ENCODE measurements around the gene SPSB4. TPM values are rescaled to one million over a fixed set of nuclear protein-coding genes. Genes with fewer than 3 reads are reported as not detected.

Gene SPSB4
- total and polyA plus RNA-seq, 7 donors, result 0.10 to 1.4 (median 0.44) TPM; not detected in 1

DNA sequence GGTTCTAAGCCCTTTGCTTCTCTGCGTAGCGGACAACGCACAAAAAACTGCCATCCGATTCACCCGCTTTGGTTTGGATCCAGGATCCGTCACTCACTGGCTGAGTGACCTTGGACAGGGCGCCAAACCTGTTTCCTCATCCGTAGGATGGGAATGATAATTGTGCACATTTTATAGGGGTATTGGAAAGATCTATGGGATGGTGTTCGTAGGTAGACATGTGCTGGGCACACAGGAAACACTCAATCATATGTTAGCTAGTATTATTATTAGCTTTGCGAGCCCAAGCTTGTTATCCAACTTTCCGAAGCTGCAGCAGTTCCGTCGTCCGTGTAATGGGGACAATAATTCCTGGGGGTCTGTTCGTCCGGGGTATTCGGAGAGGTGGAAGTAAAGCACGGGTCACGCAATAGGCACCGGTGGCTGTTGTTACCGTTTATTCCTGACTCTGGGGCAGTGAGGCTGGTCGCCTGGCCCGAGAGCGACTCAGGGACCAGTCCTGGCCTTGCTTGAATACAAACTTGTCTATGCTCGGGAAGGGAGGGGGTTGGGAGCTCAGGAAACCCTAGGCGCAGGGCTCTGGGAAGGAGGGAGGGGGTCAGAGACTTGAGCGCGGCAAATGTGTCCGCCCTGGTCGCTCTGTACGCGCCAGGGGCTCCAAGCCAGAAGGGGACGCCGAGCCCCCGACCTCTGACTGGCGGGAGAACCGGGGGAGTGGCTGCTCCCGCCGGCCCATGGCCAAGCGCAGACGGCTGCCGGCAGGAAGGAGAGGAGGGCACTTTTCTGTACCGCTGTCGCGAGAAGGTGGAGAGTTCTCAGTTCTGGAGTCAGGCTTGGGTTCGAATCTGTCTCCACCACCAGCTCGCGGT is 1.3 kb downstream of the SPSB4 start:
- Histone ChIP-seq H3K4me1 (peaks cover 0 to 28% (median 26%) of the 10 kb centered on the region in 4 donors), H3K36me3 (no peaks in the 10 kb centered on the region), H3K27me3 (peaks cover 9 to 58% (median 44%) of the 10 kb centered on the region in 3 donors), H3K4me3 (peak overlapping the region in 3 of 4 donors; percentile 33 to 57 (median 55)), H3K9me3 (no peaks in the 10 kb centered on the region), H3K27ac (peak overlapping the region in 2 of 4 donors; percentile 10 to 37)
- DNase-seq, result no peak
- WGBS, 2 donors, result 3 to 8% methylated on average over 48 of the region's 48 CpGs
- no peak for TF ChIP-seq POLR2A (IDR thresholded peaks at IDR 0.05)
- no peak for TF ChIP-seq EP300 (IDR thresholded peaks at IDR 0.05)
- TF ChIP-seq, protein P1, sequence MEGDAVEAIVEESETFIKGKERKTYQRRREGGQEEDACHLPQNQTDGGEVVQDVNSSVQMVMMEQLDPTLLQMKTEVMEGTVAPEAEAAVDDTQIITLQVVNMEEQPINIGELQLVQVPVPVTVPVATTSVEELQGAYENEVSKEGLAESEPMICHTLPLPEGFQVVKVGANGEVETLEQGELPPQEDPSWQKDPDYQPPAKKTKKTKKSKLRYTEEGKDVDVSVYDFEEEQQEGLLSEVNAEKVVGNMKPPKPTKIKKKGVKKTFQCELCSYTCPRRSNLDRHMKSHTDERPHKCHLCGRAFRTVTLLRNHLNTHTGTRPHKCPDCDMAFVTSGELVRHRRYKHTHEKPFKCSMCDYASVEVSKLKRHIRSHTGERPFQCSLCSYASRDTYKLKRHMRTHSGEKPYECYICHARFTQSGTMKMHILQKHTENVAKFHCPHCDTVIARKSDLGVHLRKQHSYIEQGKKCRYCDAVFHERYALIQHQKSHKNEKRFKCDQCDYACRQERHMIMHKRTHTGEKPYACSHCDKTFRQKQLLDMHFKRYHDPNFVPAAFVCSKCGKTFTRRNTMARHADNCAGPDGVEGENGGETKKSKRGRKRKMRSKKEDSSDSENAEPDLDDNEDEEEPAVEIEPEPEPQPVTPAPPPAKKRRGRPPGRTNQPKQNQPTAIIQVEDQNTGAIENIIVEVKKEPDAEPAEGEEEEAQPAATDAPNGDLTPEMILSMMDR (IDR thresholded peaks at IDR 0.05), result no peak
- TF ChIP-seq POLR2AphosphoS5 (IDR thresholded peaks at IDR 0.05), result no peak
- intact Hi-C loops (cut with DNase I), result no loop called here

DNA sequence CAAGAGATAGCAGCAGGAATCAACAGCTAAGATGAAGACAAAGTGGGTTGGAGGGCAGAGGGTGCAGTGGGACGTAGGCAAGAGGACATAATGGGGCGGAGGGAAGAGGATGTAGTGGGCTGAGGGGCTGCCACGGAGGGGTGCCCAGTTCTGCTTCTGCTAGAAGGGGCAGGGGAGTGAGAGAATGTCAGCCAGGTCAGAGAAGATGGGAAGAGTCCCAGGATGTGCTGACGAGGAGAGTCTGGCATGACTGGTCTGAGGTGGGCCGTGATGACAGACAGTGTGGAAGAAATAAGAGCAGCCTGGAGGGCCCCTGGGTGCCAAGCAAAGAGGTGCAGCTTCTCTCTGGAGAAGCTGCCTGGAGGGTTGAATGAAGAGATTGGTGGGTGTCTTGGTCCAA is 4.0 kb downstream of the SPSB4 start:
- Histone ChIP-seq H3K27ac (no peak overlapping the region), H3K4me3 (no peak overlapping the region), H3K27me3 (peaks cover 9 to 56% (median 42%) of the 10 kb centered on the region in 3 donors), H3K9me3 (no peaks in the 10 kb centered on the region), H3K4me1 (peaks cover 0 to 28% (median 26%) of the 10 kb centered on the region in 4 donors), H3K36me3 (no peaks in the 10 kb centered on the region)
- DNase-seq, result no peak
- WGBS, 2 donors, result 83 to 85% methylated on average over 5 of the region's 5 CpGs
- TF ChIP-seq EP300 (IDR thresholded peaks at IDR 0.05) (no peak), POLR2A (IDR thresholded peaks at IDR 0.05) (no peak), POLR2AphosphoS5 (IDR thresholded peaks at IDR 0.05) (no peak)
- TF ChIP-seq, protein P1 (IDR thresholded peaks at IDR 0.05), result no peak
- intact Hi-C loops (cut with DNase I), result no loop called here

DNA sequence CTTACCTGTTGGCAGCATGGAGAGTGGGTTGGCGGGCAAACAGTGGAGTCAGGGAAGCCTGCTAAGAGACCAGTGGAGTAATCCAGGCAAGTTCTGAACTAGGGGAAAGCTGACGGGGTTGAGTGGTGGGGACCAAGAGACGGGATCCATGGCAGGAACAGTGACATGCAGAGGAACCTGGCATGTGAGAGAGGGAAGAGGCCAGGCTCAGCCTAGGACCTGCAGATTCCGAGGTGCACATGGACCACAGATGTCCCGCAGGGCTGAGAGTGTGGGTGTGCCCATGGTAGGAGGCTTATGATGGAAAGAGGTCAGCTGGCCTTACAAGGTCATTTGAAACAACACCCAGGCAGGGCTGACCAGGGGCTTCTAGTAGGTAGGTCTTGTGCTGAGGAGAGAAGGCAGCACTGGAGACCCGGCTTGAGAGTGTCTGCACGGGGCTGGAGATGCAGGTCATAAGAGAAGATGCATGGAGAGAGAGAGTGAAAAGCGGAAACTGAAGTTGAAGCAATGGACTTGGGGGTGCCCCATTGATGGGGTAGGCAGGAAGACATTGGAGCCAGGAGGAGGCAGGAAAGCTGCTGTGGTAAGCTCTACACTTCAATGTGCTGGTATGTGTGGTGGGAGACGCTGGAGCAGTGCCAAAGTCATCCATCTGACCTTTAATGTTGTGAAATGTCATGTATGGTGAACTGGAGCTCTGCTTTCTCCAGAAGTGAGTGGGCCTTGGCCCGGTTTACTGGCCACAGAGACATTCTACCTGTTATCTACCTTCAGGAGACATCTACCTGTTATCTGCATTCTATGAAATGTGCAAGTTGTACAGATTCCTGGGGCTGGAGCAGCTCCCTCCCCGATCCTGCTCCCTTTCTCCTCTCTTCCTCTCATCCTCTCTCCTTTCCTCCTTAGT is 4.6 kb downstream of the SPSB4 start:
- DNase-seq, result no peak
- Histone ChIP-seq H3K4me1 (peaks cover 0 to 23% (median 22%) of the 10 kb centered on the region in 4 donors), H3K9me3 (no peaks in the 10 kb centered on the region), H3K4me3 (no peak overlapping the region), H3K27ac (no peak overlapping the region), H3K27me3 (peaks cover 9 to 50% (median 36%) of the 10 kb centered on the region in 3 donors), H3K36me3 (no peaks in the 10 kb centered on the region)
- TF ChIP-seq POLR2A (IDR thresholded peaks at IDR 0.05) (no peak), POLR2AphosphoS5 (IDR thresholded peaks at IDR 0.05) (no peak), EP300 (IDR thresholded peaks at IDR 0.05) (no peak)
- TF ChIP-seq, protein P1 (IDR thresholded peaks at IDR 0.05), result no peak
- intact Hi-C loops (cut with DNase I), result no loop called here
- WGBS, 2 donors, result 83 to 89% methylated on average over 11 of the region's 11 CpGs

DNA sequence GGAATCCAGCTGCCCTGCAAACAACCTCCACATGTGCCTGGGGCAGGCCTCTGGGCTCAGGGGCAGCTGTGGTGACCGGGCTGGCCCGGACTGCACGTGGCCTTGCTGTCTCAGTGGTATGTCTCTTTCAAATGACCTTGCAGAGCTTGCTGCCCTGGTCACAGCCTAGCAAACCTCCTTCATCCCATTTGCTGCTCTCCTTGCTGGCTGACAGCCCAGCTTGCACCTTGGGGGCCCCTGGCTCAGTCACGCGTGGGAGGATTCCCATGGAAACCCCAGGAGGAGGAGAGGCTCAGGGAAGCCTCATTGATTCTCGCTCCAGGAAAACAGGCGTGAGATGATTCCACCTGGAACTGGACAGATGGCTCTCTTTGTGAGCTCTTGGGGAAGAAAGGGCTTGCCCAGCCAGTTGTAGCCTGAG is 5.6 kb downstream of the SPSB4 start:
- no peak for TF ChIP-seq POLR2A (IDR thresholded peaks at IDR 0.05)
- TF ChIP-seq, protein P1 (IDR thresholded peaks at IDR 0.05), result no peak
- no peak for TF ChIP-seq EP300 (IDR thresholded peaks at IDR 0.05)
- no peak for TF ChIP-seq POLR2AphosphoS5 (IDR thresholded peaks at IDR 0.05)
- no peak for DNase-seq
- WGBS, 2 donors, result 63 to 78% methylated on average over 7 of the region's 7 CpGs
- H3K9me3 ChIP-seq, result no peaks in the 10 kb centered on the region
- intact Hi-C loops (cut with DNase I), result no loop called here
- no peaks in the 10 kb centered on the region for H3K36me3 ChIP-seq
- no peak overlapping the region for H3K4me3 ChIP-seq
- peaks cover 0 to 14% (median 13%) of the 10 kb centered on the region in 4 donors for H3K4me1 ChIP-seq
- no peak overlapping the region for H3K27ac ChIP-seq
- H3K27me3 ChIP-seq, result peaks cover 4 to 40% (median 27%) of the 10 kb centered on the region in 3 donors
